ENCODE measurements around the gene PDAP1.
A peak's percentile ranks its signal among the peaks of the same experiment; 100 is the strongest.

GRCh38 chr7:99440195-99440594 is 31.8 kb upstream of the PDAP1 start:
- TF ChIP-seq, protein P1, sequence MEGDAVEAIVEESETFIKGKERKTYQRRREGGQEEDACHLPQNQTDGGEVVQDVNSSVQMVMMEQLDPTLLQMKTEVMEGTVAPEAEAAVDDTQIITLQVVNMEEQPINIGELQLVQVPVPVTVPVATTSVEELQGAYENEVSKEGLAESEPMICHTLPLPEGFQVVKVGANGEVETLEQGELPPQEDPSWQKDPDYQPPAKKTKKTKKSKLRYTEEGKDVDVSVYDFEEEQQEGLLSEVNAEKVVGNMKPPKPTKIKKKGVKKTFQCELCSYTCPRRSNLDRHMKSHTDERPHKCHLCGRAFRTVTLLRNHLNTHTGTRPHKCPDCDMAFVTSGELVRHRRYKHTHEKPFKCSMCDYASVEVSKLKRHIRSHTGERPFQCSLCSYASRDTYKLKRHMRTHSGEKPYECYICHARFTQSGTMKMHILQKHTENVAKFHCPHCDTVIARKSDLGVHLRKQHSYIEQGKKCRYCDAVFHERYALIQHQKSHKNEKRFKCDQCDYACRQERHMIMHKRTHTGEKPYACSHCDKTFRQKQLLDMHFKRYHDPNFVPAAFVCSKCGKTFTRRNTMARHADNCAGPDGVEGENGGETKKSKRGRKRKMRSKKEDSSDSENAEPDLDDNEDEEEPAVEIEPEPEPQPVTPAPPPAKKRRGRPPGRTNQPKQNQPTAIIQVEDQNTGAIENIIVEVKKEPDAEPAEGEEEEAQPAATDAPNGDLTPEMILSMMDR (conservative IDR thresholded peaks at IDR 0.05; ENCODE audit: low read depth, low read length): no peak
- TF ChIP-seq RAD21 (IDR thresholded peaks at IDR 0.05; ENCODE audit: low read length) (no peak), RCOR1 (IDR thresholded peaks at IDR 0.05; ENCODE audit: insufficient replicate concordance, low read length) (no peak), POLR2A (IDR thresholded peaks at IDR 0.05; ENCODE audit: low read depth, low read length) (no peak), SMC3 (IDR thresholded peaks at IDR 0.05; ENCODE audit: low read depth, low read length) (no peak), MAZ (IDR thresholded peaks at IDR 0.05; ENCODE audit: borderline replicate concordance, low read depth, low read length) (no peak), MAFK (IDR thresholded peaks at IDR 0.05; ENCODE audit: low read depth, low read length) (no peak), MXI1 (IDR thresholded peaks at IDR 0.05; ENCODE audit: borderline replicate concordance, low read depth, low read length) (no peak), CEBPB (IDR thresholded peaks at IDR 0.05; ENCODE audit: low read depth, low read length) (peak; percentile 81), CHD1 (IDR thresholded peaks at IDR 0.05; ENCODE audit: low read depth, low read length) (no peak), RFX5 (IDR thresholded peaks at IDR 0.05; ENCODE audit: low read depth, low read length) (no peak), USF2 (IDR thresholded peaks at IDR 0.05; ENCODE audit: low read depth, low read length) (no peak)
- TF ChIP-seq, protein P2, sequence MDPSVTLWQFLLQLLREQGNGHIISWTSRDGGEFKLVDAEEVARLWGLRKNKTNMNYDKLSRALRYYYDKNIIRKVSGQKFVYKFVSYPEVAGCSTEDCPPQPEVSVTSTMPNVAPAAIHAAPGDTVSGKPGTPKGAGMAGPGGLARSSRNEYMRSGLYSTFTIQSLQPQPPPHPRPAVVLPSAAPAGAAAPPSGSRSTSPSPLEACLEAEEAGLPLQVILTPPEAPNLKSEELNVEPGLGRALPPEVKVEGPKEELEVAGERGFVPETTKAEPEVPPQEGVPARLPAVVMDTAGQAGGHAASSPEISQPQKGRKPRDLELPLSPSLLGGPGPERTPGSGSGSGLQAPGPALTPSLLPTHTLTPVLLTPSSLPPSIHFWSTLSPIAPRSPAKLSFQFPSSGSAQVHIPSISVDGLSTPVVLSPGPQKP (IDR thresholded peaks at IDR 0.05; ENCODE audit: borderline replicate concordance, low read depth, low read length): no peak

All from IMR-90 (cell line).